Right cardiac atrium (tissue), 5 donors: Measurements from ENCODE around the gene PPP3CB. TPM values are rescaled to one million over a fixed set of nuclear protein-coding genes. Genes with fewer than 3 reads are reported as not detected.
A peak's percentile ranks its signal among the peaks of the same experiment; 100 is the strongest.

Experiments used
- ATAC-seq, 2 donors: fragments of 200-7000 bp; cut with Tn5 transposase; one replicate each; pipeline versions ENCODE4 v1.8.0 to v1.9.1; 2020; ENCODE audit warnings: moderate library complexity in 2 of 2, mild to moderate bottlenecking in 1 of 2
- DNase-seq, 3 donors: peaks; one replicate each; pipeline ENCODE4 v3.0.0-alpha.2; 2020
- H3K27ac ChIP-seq: one replicate; pipeline ENCODE4 v1.5.1; 2013; ENCODE audit warnings: mild to moderate bottlenecking, low read length, control low read depth, moderate library complexity
- H3K27me3 ChIP-seq: one replicate; pipeline ENCODE4 v1.6.1; 2013; ENCODE audit not compliant: control insufficient read depth, insufficient read depth
- H3K4me1 ChIP-seq: one replicate; pipeline ENCODE4 v1.6.1; 2013; ENCODE audit warnings: low read length; ENCODE audit not compliant: control insufficient read depth, insufficient read depth
- H3K4me3 ChIP-seq: one replicate; pipeline ENCODE4 v1.5.1; 2013; ENCODE audit warnings: low read length, control low read depth
- H3K9me3 ChIP-seq: one replicate; pipeline ENCODE4 v1.6.1; 2013; ENCODE audit warnings: low read length; ENCODE audit not compliant: control insufficient read depth
- WGBS: extraction: QIAGEN DNeasy Blood & Tissue Kit; methylation state at CpG from one replicate; pipeline ENCODE4 v1.1.7; 2013; 5-methylcytosine and 5-hydroxymethylcytosine counted together
- intact Hi-C, 4 donors: fragments of 100-400 bp; cut with DNase I; formaldehyde crosslinking; loops; one replicate each; pipeline versions ENCODE4 v1.11.0 to v1.14.0; 2022 to 2023
- long read RNA-seq, 4 donors: library from polyadenylated mRNA; unstranded; transcript quantifications; one replicate each; pipeline ENCODE4 v2.0.0, GENCODE V29; 2020 to 2021
- polyA plus RNA-seq: library from polyadenylated mRNA; stranded (reverse); fragments of 200-250 nt; gene quantifications from one replicate; pipeline ENCODE4 v1.2.3, GENCODE V29; 2013
- total RNA-seq, 4 donors: library from RNA; stranded (reverse); fragmentation: NEBNext Ultra II Directional; extraction: Animal tissue kit (Norgen Biotek cat#: 25700); gene quantifications; one replicate each; pipeline ENCODE4 v1.2.1, GENCODE V29; 2021
- donor health status: healthy with polysubstance abuse.
- donor health status: DM: no; HTN: yes; CAD: no.
- donor health status: DM: no; HTN: no; CAD: no.
- donor health status: DM: no; HTN: yes; CAD: no; lungs with severe emphysema.
- donor health status: DM: yes; HTN: yes; CAD: no.

Gene PPP3CB
- total RNA-seq (10 to 100 TPM; 50.3 to 61.3 (median 57.1) TPM), polyA plus RNA-seq (34.5 TPM)
- long read RNA-seq, donor 1, transcript PPP3CB-202 (14 exons, 3,501 nt), result major isoform, 13 of 46 reads
- long read RNA-seq, donor 1, partial matches to known transcripts, result 9 of 46 reads
- long read RNA-seq, donor 1, other reads (novel, unspliced or antisense), result 14 of 46 reads
- long read RNA-seq, donor 2, partial matches to known transcripts, result 2 of 14 reads
- long read RNA-seq, donor 2, other reads (novel, unspliced or antisense), result 8 of 14 reads
- long read RNA-seq, donor 3, partial matches to known transcripts, result 3 of 25 reads
- long read RNA-seq, donor 3, other reads (novel, unspliced or antisense), result 12 of 25 reads
- long read RNA-seq, donor 4, transcript PPP3CB-202 (14 exons, 3,501 nt), result major isoform, 5 of 11 reads
- long read RNA-seq, donor 4, partial matches to known transcripts, result 2 of 11 reads
- long read RNA-seq, donor 4, other reads (novel, unspliced or antisense), result 3 of 11 reads

GRCh38 chr10:73495884-73496674 lies at the start of gene PPP3CB:
Gene PPP3CB, minus strand, starts transcription at chr10:73496024. Its CDS starts 135 bp downstream, at chr10:73495889.
- peak; percentile 91 to 94 for ATAC-seq
- Histone ChIP-seq H3K27ac (peak within 1 kb of the TSS; percentile 100), H3K4me3 (peak within 1 kb of the TSS; percentile 91), H3K9me3 (no peaks in the 10 kb centered on the region), H3K27me3 (no peaks in the 10 kb centered on the region), H3K4me1 (peaks cover 5% of the 10 kb centered on the region)
- WGBS, result 6% methylated on average over 28 of the region's 28 CpGs
- intact Hi-C loops, result no loop called here
- DNase-seq, result peak; percentile 91 to 96 (median 95)

- intact Hi-C loops, result no loop called here
- no peaks in the 10 kb centered on the region for H3K9me3 ChIP-seq
- ATAC-seq (no peak), DNase-seq (no peak)
- H3K27ac ChIP-seq, result no peak overlapping the region
- no peak overlapping the region for H3K4me3 ChIP-seq
- no peaks in the 10 kb centered on the region for H3K27me3 ChIP-seq
- H3K4me1 ChIP-seq, result no peaks in the 10 kb centered on the region
- WGBS, result 77% methylated on average over 2 of the region's 2 CpGs
Observed at GRCh38 chr10:73545357-73545756, 49.5 kb upstream of the PPP3CB start.

DNA sequence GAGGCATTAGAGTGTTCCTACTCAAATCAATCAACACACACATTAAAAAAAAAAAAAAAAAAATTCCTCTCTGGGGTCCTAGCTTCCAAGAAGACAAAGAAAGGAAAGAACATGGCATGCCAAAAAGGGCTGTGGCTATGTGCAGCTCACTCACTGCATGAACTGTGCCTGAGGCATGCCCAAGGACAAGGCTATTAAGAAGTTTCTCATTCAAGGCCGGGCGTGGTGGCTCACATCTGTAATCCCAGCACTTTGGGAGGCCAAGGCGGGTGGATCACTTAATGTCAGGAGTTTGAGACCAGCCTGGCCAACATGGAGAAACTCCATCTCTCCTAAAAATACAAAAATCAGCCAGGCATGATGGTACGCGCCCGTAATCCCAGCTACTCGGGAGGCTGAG lies 41.9 kb upstream of the PPP3CB start:
- 96% methylated on average over 7 of the region's 7 CpGs for WGBS
- Histone ChIP-seq H3K9me3 (no peaks in the 10 kb centered on the region), H3K27ac (no peak overlapping the region), H3K4me3 (no peak overlapping the region), H3K27me3 (no peaks in the 10 kb centered on the region), H3K4me1 (no peaks in the 10 kb centered on the region)
- intact Hi-C loops, result no loop called here
- peak in 1 of 2 donors; percentile 29 for ATAC-seq
- no peak for DNase-seq

GRCh38 chr10:73537288-73537687 lies 41.5 kb upstream of the PPP3CB start:
- DNase-seq, result no peak
- Histone ChIP-seq H3K27me3 (no peaks in the 10 kb centered on the region), H3K9me3 (no peaks in the 10 kb centered on the region), H3K4me3 (no peak overlapping the region), H3K27ac (no peak overlapping the region), H3K4me1 (no peaks in the 10 kb centered on the region)
- intact Hi-C loops, result no loop called here
- WGBS, result 84% methylated on average over 2 of the region's 2 CpGs
- ATAC-seq, result no peak

DNA sequence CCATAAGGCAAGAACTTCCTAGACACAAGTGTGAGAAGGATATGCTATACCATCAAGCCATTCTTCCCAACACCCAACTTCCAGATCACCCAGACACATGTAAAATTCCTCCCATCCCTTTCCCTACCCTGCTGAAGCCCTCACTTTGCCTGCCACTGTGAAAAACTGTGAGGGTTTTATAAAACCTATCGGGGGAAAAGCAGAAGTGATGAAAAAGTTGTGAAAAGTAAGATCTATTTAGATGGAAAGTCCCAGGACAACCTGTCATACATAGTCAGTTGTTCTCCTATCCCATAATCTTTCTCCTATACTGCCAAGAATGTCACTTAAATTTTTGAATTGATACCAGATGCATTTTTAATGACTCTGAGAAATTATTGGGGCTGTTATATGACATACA lies 39.0 kb upstream of the PPP3CB start:
- ATAC-seq (no peak), DNase-seq (no peak)
- no peaks in the 10 kb centered on the region for H3K4me1 ChIP-seq
- intact Hi-C loops, result no loop called here
- H3K4me3 ChIP-seq, result no peak overlapping the region
- H3K27me3 ChIP-seq, result no peaks in the 10 kb centered on the region
- H3K27ac ChIP-seq, result no peak overlapping the region
- H3K9me3 ChIP-seq, result no peaks in the 10 kb centered on the region
- WGBS, result 92% methylated on average over 1 of the region's 1 CpG

DNA sequence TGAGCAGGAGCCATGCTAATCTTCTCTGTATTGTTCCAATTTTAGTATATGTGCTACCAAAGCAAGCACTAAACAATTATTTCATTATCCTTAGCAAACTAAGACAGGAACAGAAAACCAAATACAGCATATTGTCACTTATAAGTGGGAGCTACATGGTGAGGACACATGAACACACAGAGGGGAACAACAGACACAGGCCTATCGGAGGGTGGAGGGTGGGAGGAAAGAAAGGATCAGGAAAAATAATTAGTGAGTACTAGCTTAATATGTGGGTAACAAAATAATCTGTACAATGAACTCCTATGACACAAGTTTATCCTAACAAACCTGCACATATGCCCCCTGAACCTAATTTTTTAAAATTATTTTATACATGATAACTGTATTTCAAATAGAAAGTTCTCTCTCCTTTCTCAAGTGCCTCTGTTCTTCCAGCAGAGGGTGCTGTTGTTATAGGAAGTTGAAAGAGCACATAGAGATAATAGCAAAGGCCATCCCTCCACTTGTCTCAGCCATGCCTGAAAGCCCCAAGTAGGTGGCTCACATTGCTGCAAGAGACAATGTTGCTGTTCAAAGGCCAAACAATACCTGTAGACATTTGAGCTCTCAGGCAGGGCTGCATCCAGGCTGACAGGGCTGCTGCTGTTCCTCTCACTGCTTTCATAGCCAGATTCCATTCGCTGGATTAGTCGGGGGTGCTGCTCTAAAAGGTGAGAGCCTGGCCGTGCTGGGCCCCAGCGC lies 33.4 kb upstream of the PPP3CB start:
- 96% methylated on average over 5 of the region's 5 CpGs for WGBS
- intact Hi-C loops, result loop anchor here in 2 of 4 donors (2.0 kb wide), 1 partner anchor 116 kb away; no protein-coding TSS in a partner anchor
- no peaks in the 10 kb centered on the region for H3K4me1 ChIP-seq
- H3K9me3 ChIP-seq, result no peaks in the 10 kb centered on the region
- ATAC-seq (peak; percentile 81 to 87), DNase-seq (peak in 1 of 3 donors; percentile 18)
- no peak overlapping the region for H3K27ac ChIP-seq
- H3K4me3 ChIP-seq, result no peak overlapping the region
- no peaks in the 10 kb centered on the region for H3K27me3 ChIP-seq

GRCh38 chr10:73522263-73522662 lies 26.4 kb upstream of the PPP3CB start:
- 96% methylated on average over 1 of the region's 1 CpG for WGBS
- H3K9me3 ChIP-seq, result no peaks in the 10 kb centered on the region
- no peak for DNase-seq
- no peak for ATAC-seq
- no peak overlapping the region for H3K4me3 ChIP-seq
- H3K27ac ChIP-seq, result no peak overlapping the region
- H3K27me3 ChIP-seq, result no peaks in the 10 kb centered on the region
- intact Hi-C loops, result no loop called here
- H3K4me1 ChIP-seq, result no peaks in the 10 kb centered on the region

- intact Hi-C loops, result no loop called here
- no peak for DNase-seq
- Histone ChIP-seq H3K9me3 (no peaks in the 10 kb centered on the region), H3K4me3 (no peak overlapping the region), H3K27ac (no peak overlapping the region), H3K27me3 (no peaks in the 10 kb centered on the region), H3K4me1 (no peaks in the 10 kb centered on the region)
- no peak for ATAC-seq
- WGBS, result 87% methylated on average over 3 of the region's 3 CpGs
Observed at GRCh38 chr10:73519336-73519735, 23.5 kb upstream of the PPP3CB start.

- ATAC-seq (no peak), DNase-seq (no peak)
- Histone ChIP-seq H3K9me3 (no peaks in the 10 kb centered on the region), H3K4me1 (no peaks in the 10 kb centered on the region), H3K27ac (no peak overlapping the region), H3K4me3 (no peak overlapping the region), H3K27me3 (no peaks in the 10 kb centered on the region)
- 87% methylated on average over 4 of the region's 4 CpGs for WGBS
- intact Hi-C loops, result no loop called here
Observed at GRCh38 chr10:73517166-73517888, 21.5 kb upstream of the PPP3CB start.

DNA sequence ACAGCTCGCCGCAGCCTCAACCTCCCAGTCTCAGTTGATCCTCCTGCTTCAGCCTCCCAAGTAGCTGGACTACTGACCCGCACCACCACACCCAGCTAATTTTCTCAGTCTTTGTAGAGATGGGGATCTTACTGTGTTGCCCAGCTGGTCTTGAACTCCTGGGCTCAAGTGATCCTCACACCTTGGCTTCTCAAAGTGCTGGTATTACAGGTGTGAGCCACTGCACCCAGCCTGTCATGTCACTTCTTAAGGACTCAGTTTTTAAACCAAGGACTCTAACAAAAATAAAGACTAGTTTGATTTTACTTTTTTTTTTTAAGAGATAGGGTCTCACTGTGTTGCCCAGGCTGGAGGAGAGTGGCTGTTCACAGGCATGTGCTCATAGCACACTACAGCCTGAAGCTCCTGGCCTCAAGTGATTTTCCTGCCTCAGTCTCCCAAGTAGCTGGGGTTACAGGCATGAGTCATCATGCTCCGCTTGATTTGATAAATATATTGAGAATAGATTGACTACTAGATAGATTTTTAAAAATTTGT lies 16.5 kb upstream of the PPP3CB start:
- no peak for ATAC-seq
- intact Hi-C loops, result no loop called here
- Histone ChIP-seq H3K27me3 (no peaks in the 10 kb centered on the region), H3K4me3 (no peak overlapping the region), H3K27ac (no peak overlapping the region), H3K4me1 (no peaks in the 10 kb centered on the region), H3K9me3 (no peaks in the 10 kb centered on the region)
- WGBS, result 97% methylated on average over 4 of the region's 4 CpGs
- no peak for DNase-seq
